ENCODE measurements around the gene ELAPOR2.
"Not testable (repeated sequence)": the region's sequence is repeated elsewhere in the genome, so short reads cannot be mapped to it uniquely, and the experiment has no call there.

The ELAPOR2 gene

GRCh38 chr7:87044713-87045112 lies 14.7 kb downstream of the ELAPOR2 start:
- DNase-seq; intact Hi-C loops (cut with DNase I): not testable (repeated sequence)

GRCh38 chr7:87041586-87041985 lies 17.9 kb downstream of the ELAPOR2 start:
- intact Hi-C loops (cut with DNase I); DNase-seq: not testable (repeated sequence)

GRCh38 chr7:87039691-87040299 lies 19.7 kb downstream of the ELAPOR2 start:
- intact Hi-C loops (cut with DNase I) = not testable (repeated sequence)
- DNase-seq = peak in 1 of 10 donors; percentile 67

GRCh38 chr7:87038993-87039690 lies 20.3 kb downstream of the ELAPOR2 start:
- DNase-seq = no peak
- intact Hi-C loops (cut with DNase I) = no loop called here

GRCh38 chr7:87036985-87037384 lies 22.5 kb downstream of the ELAPOR2 start:
- intact Hi-C loops (cut with DNase I) = no loop called here
- DNase-seq = no peak

GRCh38 chr7:87032604-87033339 lies 26.7 kb downstream of the ELAPOR2 start:
- intact Hi-C loops (cut with DNase I) = no loop called here
- no peak for DNase-seq

- intact Hi-C loops (cut with DNase I) = no loop called here
- DNase-seq = no peak
Measured at GRCh38 chr7:87029078-87029477, 30.4 kb downstream of the ELAPOR2 start.

- DNase-seq = no peak
- intact Hi-C loops (cut with DNase I) = no loop called here
Measured at GRCh38 chr7:87028636-87029035, 30.8 kb downstream of the ELAPOR2 start.

GRCh38 chr7:87027900-87028299 lies 31.6 kb downstream of the ELAPOR2 start:
- DNase-seq = no peak
- intact Hi-C loops (cut with DNase I) = no loop called here

GRCh38 chr7:87021285-87021684 lies 38.2 kb downstream of the ELAPOR2 start:
- intact Hi-C loops (cut with DNase I) = no loop called here
- no peak for DNase-seq

- intact Hi-C loops (cut with DNase I) = no loop called here
- no peak for DNase-seq
Measured at GRCh38 chr7:87016606-87017005, 42.8 kb downstream of the ELAPOR2 start.

GRCh38 chr7:87013840-87014190 lies 45.6 kb downstream of the ELAPOR2 start:
- intact Hi-C loops (cut with DNase I) = no loop called here
- no peak for DNase-seq

GRCh38 chr7:87013136-87013839 lies 46.2 kb downstream of the ELAPOR2 start:
- intact Hi-C loops (cut with DNase I) = no loop called here

More at GRCh38 chr7:87013136-87013839, 46.2 kb downstream of the ELAPOR2 start:
- DNase-seq = no peak
